GM10248 (cell line): ENCODE measurements around the gene UBE2E2.

Experiments
- CTCF ChIA-PET: fragments of 300-600 bp; sonication (Branson Sonifier 250); formaldehyde crosslinking; extraction: SDS; loops from one replicate; lab custom pipeline; 2021; ENCODE audit warnings: antibody characterized with exemption; lab: Yijun Ruan, JAX
- POLR2A ChIA-PET: fragments of 350-650 bp; sonication (Branson Sonifier 250); formaldehyde crosslinking; extraction: SDS; loops from one replicate; lab custom pipeline; 2020; ENCODE audit warnings: antibody characterized with exemption; lab: Yijun Ruan, JAX
- DNase-seq: peaks from one replicate; pipeline ENCODE4 v3.0.0; 2012; ENCODE audit errors: extremely low spot score
- TF ChIP-seq, protein P1 (sequence below): IDR thresholded peaks from 2 replicates; pipeline ENCODE4 v1.5.1; 2012; ENCODE audit warnings: mild to moderate bottlenecking, low read depth; ENCODE audit errors: extremely low read depth, missing control alignments, control extremely low read depth

UBE2E2 gene

GRCh38 chr3:23440416-23441294 lies 237.5 kb downstream of the UBE2E2 start:
- TF ChIP-seq, protein P1, sequence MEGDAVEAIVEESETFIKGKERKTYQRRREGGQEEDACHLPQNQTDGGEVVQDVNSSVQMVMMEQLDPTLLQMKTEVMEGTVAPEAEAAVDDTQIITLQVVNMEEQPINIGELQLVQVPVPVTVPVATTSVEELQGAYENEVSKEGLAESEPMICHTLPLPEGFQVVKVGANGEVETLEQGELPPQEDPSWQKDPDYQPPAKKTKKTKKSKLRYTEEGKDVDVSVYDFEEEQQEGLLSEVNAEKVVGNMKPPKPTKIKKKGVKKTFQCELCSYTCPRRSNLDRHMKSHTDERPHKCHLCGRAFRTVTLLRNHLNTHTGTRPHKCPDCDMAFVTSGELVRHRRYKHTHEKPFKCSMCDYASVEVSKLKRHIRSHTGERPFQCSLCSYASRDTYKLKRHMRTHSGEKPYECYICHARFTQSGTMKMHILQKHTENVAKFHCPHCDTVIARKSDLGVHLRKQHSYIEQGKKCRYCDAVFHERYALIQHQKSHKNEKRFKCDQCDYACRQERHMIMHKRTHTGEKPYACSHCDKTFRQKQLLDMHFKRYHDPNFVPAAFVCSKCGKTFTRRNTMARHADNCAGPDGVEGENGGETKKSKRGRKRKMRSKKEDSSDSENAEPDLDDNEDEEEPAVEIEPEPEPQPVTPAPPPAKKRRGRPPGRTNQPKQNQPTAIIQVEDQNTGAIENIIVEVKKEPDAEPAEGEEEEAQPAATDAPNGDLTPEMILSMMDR: no peak
- ChIA-PET CTCF (interaction anchor here (1.1 to 1.2 kb wide), 2 partner anchors 13 to 22 kb away, joined by 3 to 4 read pairs; no protein-coding TSS in a partner anchor), POLR2A (no interaction called here)
- DNase-seq: no peak

- peak; percentile 35 for DNase-seq
- POLR2A ChIA-PET: interaction anchor here (0.5 kb wide), 1 partner anchor 152 kb away, joined by 4 read pairs; no protein-coding TSS in a partner anchor
- TF ChIP-seq, protein P1: no peak
- CTCF ChIA-PET: interaction anchor here (1.0 to 2.6 kb wide), 5 partner anchors 11 to 78 kb away, joined by 3 to 6 read pairs (median 5); no protein-coding TSS in a partner anchor
Observed at GRCh38 chr3:23442598-23443383, 239.7 kb downstream of the UBE2E2 start.

DNA sequence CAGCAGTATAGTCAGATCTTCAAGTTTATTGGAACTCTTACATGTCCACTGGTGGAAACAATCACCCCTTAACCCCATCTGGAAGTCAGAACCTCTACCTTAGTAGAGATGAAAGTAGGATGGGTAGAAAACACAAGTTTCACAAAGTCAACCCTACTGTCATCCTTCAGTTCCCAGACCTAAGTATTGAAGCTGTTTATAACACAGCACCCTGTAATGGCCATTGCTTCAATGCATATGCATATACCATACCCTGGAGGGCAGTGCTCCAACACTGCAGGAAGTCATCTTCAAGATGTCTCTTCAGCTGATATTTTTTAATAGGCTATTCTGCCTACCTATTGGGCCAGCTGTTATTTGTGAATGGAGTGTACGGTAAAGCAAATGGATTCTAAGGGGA lies 241.3 kb downstream of the UBE2E2 start:
- TF ChIP-seq, protein P1: no peak
- POLR2A ChIA-PET: interaction anchor here (0.6 kb wide), 1 partner anchor 14 kb away, joined by 4 read pairs; no protein-coding TSS in a partner anchor
- CTCF ChIA-PET: interaction anchor here (1.2 to 2.6 kb wide), 5 partner anchors 9 to 76 kb away, joined by 3 to 5 read pairs (median 4); no protein-coding TSS in a partner anchor
- no peak for DNase-seq

DNA sequence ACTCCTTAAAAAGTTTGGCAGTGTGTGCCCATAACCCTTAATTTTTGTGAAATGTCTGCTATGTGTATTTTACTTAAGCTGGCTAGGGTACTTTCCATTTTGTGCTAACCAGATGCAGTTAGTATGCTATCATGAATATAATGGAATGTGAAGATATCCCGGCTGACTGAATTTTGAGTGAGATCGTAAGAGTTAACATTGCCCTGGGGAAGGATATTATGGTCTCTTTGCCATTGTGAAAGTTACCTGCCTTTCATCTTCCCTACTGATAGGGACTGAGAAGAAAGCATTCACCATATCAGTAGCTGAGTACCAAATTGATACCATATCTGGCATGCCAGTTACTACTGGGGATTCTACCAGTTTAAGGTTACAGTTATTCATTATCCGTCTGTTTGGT lies 243.2 kb downstream of the UBE2E2 start:
- CTCF ChIA-PET: no interaction called here
- DNase-seq: no peak
- TF ChIP-seq, protein P1: no peak
- POLR2A ChIA-PET: no interaction called here

DNA sequence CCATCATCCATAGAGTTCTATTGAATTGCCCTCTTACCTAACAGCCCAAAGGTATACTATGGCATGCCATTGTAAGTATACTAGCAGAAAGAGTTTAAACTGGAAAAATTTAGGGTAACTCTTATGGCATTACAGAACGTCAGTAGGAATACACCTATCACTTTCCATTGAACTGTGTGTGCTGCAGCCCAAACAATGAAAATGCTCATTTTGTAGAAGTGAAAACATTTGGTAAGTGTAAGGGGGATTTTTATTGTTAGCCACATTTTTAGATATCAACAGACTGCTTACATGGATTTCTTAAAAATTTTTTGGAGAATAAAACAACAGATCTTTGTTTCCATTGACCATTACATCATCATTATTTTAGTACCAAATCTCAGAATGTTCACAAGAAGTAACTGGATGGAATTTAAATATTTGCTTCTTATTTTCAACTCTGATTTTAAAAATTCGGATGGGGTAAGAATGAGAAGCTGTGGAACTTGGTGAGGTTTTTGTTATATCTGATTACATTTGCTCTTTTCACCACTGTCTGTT lies 245.9 kb downstream of the UBE2E2 start:
- TF ChIP-seq, protein P1: no peak
- CTCF ChIA-PET: interaction anchor here (0.8 kb wide), 1 partner anchor 196 kb away, joined by 3 read pairs; no protein-coding TSS in a partner anchor
- DNase-seq: no peak
- POLR2A ChIA-PET: no interaction called here

DNA sequence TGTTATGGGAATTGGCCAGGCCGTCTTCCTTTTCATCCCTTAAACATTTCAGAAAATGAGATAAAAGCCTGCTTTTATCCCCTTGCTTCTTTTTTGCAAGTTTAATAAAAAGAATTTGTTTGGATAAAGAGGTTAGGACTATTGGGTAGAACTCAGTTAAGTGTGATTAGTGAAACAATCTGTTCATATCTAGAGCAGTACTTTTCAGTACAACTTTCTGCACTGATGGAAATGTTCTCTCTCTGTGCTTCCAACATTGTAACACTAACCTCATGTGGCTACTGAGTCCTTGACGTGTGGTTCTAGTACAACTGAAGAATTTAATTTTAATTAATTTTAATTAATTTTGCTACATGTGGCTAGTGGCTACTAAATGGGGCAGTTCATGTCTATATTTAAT lies 246.9 kb downstream of the UBE2E2 start:
- CTCF ChIA-PET: no interaction called here
- TF ChIP-seq, protein P1: no peak
- DNase-seq: no peak
- POLR2A ChIA-PET: no interaction called here
